Neural progenitor cell (in vitro differentiated cells): ENCODE results near the gene LIPE.

ENCODE experiments used
- EZH2 ChIP-seq: fragments of 200-600 bp; sonication (generic); IDR thresholded peaks from 2 replicates; pipeline ENCODE4 v1.6.1; 2017; ENCODE audit warnings: antibody characterized with exemption, mild to moderate bottlenecking, moderate library complexity
- EZH2phosphoT487 ChIP-seq: fragments of 200-600 bp; sonication (generic); IDR thresholded peaks from 2 replicates; pipeline ENCODE4 v1.6.1; 2017; ENCODE audit warnings: antibody characterized with exemption
- TF ChIP-seq, protein P1 (sequence below): fragments of 200-600 bp; sonication (generic); IDR thresholded peaks from 2 replicates; pipeline ENCODE4 v1.5.1; 2017; ENCODE audit warnings: antibody characterized with exemption, mild to moderate bottlenecking

DNA sequence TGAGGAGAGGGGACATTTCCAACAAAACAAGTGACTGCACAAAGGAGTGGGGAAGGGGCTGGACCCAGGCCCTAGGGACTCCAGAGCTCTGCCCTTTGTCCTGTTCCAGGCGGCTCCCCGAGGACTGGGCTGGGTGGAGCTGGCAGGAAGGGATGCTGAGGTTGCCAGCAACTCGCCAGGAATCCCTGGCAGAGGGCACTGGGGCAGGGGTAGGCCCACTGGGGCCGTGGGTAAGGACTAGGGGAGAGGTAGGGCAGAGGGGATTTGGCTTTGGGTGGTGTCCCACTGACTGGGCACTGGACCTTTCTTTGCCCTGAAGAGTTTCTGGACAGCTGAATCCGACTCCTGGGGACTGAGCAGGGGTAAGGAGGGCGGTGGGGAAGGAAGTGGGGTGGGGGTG, 7.9 kb downstream of the LIPE start:
- TF ChIP-seq, protein P1, sequence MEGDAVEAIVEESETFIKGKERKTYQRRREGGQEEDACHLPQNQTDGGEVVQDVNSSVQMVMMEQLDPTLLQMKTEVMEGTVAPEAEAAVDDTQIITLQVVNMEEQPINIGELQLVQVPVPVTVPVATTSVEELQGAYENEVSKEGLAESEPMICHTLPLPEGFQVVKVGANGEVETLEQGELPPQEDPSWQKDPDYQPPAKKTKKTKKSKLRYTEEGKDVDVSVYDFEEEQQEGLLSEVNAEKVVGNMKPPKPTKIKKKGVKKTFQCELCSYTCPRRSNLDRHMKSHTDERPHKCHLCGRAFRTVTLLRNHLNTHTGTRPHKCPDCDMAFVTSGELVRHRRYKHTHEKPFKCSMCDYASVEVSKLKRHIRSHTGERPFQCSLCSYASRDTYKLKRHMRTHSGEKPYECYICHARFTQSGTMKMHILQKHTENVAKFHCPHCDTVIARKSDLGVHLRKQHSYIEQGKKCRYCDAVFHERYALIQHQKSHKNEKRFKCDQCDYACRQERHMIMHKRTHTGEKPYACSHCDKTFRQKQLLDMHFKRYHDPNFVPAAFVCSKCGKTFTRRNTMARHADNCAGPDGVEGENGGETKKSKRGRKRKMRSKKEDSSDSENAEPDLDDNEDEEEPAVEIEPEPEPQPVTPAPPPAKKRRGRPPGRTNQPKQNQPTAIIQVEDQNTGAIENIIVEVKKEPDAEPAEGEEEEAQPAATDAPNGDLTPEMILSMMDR = no peak
- no peak for TF ChIP-seq EZH2phosphoT487
- no peak for TF ChIP-seq EZH2
